HG03432 (cell line): ENCODE results near the gene ZNF597.

Experiments used
- ATAC-seq: cut with Tn5 transposase; IDR thresholded peaks from one replicate; pipeline ENCODE4 v1.9.1; 2021; ENCODE audit warnings: mild to moderate bottlenecking, moderate library complexity; ENCODE audit not compliant: unreplicated experiment

The ZNF597 gene

DNA sequence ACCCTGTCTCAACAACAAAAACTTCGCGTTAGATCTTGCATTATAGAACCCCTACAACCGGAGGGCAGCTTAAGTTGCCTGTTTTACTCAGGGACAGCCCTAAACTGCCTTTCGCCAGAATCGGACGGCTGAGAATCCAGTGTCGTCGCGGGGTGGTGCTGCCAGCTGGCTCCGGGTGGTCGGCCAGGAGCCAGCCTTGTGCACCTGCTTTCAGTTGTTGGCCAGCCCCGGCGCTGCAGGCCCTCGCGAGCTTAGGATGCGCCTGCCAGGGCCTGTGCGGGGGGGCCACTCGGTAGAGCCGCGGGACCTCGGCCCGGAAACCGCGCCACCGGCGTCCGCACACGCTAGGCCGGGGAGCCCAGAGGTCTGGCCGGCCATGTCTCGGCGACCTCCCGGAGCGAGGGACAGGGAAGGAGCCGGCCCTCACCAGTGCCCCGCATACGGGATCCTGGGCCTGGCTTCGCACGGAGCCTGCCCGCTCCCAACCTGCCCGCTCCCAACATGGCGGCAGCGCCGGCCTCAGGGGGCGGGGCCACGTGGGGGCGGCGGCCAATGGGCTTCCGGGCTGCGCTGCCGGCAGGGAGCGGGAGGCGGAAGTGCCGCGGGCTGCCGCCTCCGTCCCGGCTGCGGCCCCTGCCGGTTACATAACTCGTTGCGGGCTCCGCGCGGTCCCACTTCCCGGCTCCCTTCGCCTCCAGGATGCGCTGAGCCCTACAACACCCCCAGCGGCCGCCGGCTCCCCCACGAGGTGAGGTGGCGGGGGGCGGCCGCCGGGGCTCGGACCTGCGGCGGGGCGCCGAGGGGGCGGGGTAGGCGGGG, 14.3 kb upstream of the ZNF597 start:
- peak; percentile 75 for ATAC-seq

- ATAC-seq: no peak
Observed at GRCh38 chr16:3454631-3455147, 11.4 kb upstream of the ZNF597 start.

- ATAC-seq: no peak
Observed at GRCh38 chr16:3454093-3454492, 10.8 kb upstream of the ZNF597 start.

GRCh38 chr16:3444032-3444388, 706 bp upstream of the ZNF597 start:
- ATAC-seq: peak; percentile 41

DNA sequence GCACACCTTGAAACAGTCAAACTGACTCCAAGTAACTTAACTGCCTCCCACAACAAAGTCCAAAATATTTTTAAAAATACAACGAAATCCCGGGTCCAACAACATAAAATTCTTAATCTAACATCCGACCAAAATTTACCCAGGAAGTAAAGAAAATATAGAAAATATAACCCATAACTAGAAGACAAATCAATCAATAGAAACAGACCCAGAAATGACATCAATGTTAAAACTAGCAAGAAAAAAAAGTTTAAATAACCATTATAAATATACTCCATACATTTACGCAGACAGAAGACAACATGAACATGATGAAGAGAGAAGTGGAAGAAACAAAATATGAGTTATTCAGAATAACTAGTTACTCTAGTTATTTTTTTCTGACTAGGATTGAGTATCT, 3.7 kb downstream of the ZNF597 start:
- no peak for ATAC-seq

DNA sequence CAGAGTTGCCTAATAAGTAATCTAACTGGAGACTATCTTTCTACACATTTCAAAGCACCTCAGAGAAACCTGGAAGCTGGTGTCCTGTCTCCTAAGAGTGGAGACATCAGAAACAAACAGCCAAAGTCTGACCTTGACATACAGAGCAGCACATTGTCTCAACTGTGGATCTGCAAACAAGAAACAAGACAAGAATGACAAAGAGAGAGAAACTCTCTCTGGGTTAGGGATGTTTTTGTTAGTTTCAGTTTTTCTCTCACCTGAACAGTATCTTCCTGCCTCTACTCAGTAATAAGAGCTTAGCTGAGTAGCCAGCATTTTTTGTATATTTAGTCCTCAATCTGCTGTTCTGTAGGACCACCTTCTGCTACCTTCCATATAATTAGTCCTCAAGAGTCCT, 8.9 kb downstream of the ZNF597 start:
- ATAC-seq: no peak

GRCh38 chr16:3431779-3432219, 11.5 kb downstream of the ZNF597 start:
- no peak for ATAC-seq

GRCh38 chr16:3413730-3414379, 29.4 kb downstream of the ZNF597 start:
- no peak for ATAC-seq

DNA sequence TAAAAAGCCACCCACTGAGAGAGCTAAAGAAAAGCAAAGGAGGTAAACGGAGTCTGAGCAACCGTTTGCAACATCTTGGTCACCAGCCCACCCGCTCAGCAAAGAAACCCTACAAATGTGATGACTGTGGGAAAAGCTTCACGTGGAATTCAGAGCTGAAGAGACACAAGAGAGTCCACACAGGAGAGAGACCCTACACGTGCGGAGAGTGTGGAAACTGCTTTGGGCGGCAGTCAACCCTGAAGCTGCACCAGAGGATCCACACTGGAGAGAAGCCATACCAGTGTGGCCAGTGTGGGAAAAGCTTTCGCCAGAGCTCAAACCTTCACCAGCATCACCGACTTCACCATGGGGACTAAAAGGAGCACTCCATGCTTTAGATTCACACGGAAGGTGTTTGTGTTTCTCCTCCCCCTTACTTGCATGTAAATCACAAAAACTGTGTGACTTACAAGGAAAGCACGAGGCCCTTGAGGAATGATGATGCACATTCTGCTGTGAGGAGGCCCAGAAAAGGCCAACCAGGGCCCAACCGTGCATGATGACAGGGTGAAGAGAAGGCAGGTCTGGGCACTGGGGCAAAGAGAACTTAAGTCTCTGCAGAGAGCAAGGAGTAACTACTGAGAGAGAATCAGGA, 34.6 kb downstream of the ZNF597 start:
- no peak for ATAC-seq

DNA sequence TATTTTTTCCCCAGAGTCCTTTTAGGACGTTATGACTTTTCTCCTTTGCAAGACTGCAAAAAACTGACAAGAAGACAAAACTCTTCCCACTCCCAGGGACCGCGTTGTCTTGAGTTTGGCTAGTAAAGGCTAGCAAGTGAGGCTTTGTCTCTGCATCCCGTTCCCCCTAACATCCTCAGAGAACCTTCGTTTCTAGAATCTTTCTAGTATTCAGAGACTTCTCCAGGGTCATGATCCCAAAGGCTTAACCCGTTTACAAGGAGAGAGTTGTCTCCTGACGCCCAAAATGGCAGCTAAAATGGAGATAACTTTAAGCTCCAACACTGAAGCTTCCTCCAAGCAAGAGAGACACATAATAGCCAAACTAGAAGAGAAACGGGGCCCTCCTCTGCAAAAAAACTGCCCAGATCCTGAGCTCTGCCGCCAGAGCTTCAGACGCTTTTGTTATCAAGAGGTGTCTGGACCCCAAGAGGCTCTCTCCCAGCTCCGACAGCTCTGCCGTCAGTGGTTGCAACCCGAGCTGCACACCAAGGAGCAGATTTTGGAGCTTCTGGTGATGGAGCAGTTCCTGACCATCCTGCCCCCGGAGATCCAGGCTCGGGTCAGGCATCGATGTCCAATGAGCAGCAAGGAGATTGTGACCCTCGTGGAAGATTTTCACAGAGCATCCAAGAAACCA, 41.4 kb downstream of the ZNF597 start:
- ATAC-seq: no peak

- ATAC-seq: peak; percentile 97
Observed at GRCh38 chr16:3400779-3401688, 42.3 kb downstream of the ZNF597 start, which contains the start of the genes ZNF174 and ZSCAN32. Gene ZNF174, plus strand, starts transcription at chr16:3401215. Its CDS starts 790 bp downstream, at chr16:3402005. Gene ZSCAN32, minus strand, starts transcription at chr16:3401004. Its CDS starts 3,447 bp downstream, at chr16:3397557.

- ATAC-seq: no peak
Observed at GRCh38 chr16:3400446-3400778, 42.9 kb downstream of the ZNF597 start.

DNA sequence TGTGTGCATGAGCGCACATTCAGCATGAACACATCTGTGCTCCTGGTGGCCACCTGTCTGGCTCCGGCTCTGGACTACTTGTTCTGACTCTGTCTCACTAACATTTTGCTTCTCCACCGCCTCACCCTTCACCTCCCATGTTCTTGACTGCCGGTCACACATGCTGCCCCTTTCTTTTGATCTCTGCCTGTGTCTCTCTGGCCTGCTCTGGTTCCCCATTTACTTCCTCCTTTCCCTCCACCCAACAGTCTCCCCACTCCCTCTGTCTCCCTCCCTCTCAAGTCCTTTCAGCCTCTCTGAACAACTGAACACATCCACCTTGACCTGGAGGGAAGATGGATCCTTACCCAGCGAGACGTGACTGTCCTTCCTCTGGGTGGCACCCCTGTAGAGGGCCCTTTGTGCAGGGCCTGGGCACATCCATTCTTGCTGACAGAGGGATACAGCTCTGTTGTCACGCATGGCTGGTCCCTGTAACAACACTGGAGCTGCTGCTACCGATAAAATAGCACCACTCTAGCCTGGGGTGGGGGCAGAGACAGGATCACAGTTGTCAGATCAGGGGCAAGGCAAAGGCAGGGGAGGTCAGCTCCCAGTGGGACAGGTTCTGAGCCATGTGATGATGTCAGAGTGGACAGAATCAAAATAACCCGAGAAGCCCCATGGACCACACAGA, 53.5 kb downstream of the ZNF597 start:
- ATAC-seq: no peak

DNA sequence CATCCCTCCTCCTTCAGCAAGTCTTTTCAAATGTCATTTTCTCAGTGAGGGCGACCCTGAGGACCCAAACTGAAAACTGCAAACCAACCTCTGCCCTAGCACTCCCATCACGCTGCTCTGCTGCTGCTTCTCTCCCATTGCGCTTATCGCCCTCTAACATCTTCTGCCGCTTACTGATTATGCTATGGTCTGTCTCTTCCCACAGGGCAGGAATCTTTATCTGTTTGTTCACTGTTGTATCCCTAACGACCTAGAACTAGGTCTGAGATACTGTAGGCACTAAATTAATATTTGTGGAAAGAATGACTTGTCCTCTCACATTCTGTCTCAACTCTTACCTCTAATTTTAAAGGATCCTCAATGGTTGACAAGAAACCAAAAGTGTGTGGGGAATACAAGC, 55.0 kb downstream of the ZNF597 start:
- no peak for ATAC-seq

DNA sequence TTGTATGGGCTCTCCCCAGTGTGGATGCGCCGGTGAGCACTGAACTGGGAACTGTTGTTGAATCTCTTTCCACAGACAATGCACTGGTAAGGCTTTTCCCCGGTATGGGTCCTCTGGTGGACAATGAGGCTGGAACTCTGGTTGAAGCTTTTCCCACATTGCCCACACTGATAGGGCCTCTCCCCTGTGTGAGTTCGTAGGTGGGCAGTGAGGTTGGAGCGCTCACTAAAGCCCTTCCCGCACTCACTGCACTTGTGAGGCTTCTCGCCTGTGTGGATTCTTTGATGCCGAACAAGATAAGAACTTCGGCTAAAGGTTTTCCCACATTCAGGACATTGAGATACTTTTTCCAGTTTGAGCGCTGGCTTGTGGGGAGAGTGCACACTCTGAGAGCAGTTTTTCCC, 60.3 kb downstream of the ZNF597 start:
- ATAC-seq: no peak
